ENCODE data around the gene CCNA1.

Gene CCNA1

GRCh38 chr13:36454121-36454520 is 21.8 kb downstream of the CCNA1 start:
- DNase-seq (ENCODE audit: low read depth): no peak

GRCh38 chr13:36454987-36455386 is 22.7 kb downstream of the CCNA1 start:
- no peak for DNase-seq (ENCODE audit: low read depth)

GRCh38 chr13:36456577-36456976 is 24.3 kb downstream of the CCNA1 start:
- DNase-seq (ENCODE audit: low read depth): no peak

DNA sequence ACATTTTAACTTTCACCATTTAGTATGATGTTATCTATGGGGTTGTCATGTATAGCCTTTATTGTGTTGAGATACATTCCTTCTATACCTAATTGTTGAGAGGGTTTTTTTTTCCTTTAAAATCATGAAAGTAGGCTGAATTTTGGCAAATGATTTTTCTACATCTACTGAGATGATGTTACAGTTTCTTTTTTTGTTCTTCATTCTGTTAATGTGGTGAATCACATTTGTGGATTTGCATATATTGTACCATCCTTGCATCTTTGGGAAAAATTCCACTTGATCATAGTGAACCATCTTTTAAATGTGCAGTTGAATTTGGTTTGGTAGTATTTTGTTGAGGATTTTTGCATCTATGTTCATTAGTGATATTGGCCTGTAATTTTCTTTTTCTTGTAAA is 29.2 kb downstream of the CCNA1 start:
- no peak for DNase-seq (ENCODE audit: low read depth)

GRCh38 chr13:36475468-36475867 is 43.2 kb downstream of the CCNA1 start:
- peak; percentile 40 for DNase-seq (ENCODE audit: low read depth)

DNA sequence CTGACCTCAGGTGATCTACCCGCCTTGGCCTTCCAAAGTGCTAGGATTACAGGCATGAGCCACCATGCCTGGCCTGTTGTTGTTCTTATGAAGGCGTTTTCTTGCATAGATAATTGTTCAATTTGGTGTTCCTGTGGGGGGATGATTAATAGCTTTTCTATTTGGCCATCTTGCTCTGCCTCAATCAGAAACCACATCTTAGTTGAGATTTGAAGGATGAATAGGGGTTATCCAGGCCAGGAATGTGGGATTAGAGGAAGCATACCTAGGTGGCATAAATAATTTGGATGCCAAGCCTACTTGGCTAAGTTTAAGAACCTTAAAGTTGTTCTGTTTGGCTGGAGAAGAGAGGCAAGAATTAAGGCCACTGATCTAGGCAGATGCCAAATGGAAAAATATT is 44.4 kb downstream of the CCNA1 start:
- no peak for DNase-seq (ENCODE audit: low read depth)

DNA sequence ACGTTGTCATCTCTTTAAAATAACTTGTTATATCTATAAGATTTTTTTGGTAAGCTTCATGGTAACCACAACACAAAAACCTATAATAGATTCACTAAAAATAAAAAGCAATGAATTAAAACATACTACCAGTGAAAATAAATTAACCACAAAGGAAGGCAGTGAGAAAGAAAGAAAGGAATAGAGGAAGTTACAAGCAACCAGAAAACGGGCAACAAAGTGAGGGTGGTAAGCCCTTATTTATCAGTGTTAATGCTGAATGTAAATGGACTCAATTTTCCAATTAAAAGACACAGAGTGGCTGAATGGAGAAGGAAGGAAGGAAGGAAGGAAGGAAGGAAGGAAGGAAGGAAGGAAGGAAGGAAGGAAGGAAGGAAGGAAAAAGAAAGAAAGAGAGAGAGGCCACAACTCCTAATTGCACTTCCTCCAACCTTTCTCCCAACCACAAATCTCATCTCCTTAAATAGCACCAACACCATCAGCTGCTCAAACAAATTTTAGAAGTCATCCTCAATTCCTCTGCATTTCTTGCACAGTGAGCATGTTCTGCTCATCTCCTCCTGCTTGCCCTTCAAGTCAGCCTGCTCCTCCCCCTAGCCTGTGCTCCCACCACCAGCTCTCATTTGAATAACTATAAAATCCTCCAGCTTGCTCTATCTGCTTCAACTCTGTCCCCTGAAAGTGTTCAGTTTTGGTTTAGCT is 48.6 kb downstream of the CCNA1 start:
- no peak for DNase-seq (ENCODE audit: low read depth)

DNA sequence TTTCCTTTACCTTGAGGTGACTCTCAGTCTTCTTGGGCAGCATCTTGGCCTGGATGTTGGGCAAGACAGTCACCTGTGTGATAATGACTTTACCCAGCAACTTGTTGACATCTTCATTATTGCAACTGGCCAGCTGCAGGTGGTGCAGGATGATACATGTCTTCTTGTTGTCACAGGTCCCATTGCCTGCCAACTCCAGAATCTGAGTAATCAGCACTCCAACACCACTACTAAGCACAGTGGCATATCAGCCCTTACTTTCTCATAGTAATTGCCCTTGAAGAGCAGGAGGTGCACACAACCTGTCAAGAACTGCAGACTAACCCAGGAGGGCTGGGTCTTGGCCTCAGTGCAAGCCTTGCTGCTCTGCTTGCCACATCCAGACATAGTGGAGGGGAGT is 57.8 kb downstream of the CCNA1 start:
- no peak for DNase-seq (ENCODE audit: low read depth)

All from ELR (cell line).